ENCODE results near the gene SLC29A1.
A peak's percentile ranks its signal among the peaks of the same experiment; 100 is the strongest.

Gene SLC29A1

DNA sequence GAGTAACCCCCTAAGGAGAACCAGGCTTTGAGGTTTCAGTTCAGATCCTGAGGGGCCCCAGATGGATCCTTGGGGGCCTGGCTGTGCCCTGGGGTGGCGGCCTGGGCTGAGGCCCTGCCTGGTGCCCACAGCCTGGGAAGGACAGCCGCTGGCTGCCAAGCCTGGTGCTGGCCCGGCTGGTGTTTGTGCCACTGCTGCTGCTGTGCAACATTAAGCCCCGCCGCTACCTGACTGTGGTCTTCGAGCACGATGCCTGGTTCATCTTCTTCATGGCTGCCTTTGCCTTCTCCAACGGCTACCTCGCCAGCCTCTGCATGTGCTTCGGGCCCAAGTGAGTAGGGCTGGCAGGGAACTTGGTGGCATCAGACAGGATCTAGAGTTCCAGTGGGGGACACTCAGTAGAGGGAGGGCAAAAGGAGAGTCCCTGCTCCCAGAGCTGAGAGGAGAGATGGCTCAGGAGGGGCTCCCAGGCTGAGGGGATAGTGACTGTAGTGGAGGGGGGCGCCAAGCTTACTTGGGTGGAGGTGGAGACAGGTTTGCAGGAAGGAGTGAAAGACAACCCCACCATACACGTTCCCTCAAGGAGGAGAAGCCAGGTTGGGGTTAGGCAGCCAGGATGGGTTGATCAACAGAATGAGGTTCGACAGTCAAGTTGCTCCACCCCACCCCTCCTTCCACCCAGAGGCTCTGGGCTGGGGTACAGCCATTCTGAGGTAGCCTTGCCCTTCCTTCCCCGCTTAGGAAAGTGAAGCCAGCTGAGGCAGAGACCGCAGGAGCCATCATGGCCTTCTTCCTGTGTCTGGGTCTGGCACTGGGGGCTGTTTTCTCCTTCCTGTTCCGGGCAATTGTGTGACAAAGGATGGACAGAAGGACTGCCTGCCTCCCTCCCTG lies 9.5 kb downstream of the SLC29A1 start:
- Histone ChIP-seq H3K27ac (ENCODE audit: low read length) (no peak overlapping the region), H3K36me3 (replicated peaks; ENCODE audit: low read depth, low read length) (peaks cover 61% of the 10 kb centered on the region), H3K27me3 (ENCODE audit: low read depth, low read length) (no peaks in the 10 kb centered on the region), H3K4me3 (ENCODE audit: low read length) (no peak overlapping the region), H3K9ac (ENCODE audit: low read length) (no peak overlapping the region), H3K4me2 (ENCODE audit: low read length) (no peak overlapping the region), H3K9me3 (ENCODE audit: insufficient read depth, low read length) (no peaks in the 10 kb centered on the region), H2AFZ (ENCODE audit: low read depth, low read length) (no peak overlapping the region), H3K79me2 (ENCODE audit: low read length) (peaks cover 8% of the 10 kb centered on the region), H3K4me1 (ENCODE audit: low read length) (peaks cover 8% of the 10 kb centered on the region), H4K20me1 (ENCODE audit: insufficient read depth, low read length) (peaks cover 15% of the 10 kb centered on the region)
- no peak for TF ChIP-seq EZH2phosphoT487 (IDR thresholded peaks at IDR 0.05; ENCODE audit: low read depth)
- TF ChIP-seq, protein P1, sequence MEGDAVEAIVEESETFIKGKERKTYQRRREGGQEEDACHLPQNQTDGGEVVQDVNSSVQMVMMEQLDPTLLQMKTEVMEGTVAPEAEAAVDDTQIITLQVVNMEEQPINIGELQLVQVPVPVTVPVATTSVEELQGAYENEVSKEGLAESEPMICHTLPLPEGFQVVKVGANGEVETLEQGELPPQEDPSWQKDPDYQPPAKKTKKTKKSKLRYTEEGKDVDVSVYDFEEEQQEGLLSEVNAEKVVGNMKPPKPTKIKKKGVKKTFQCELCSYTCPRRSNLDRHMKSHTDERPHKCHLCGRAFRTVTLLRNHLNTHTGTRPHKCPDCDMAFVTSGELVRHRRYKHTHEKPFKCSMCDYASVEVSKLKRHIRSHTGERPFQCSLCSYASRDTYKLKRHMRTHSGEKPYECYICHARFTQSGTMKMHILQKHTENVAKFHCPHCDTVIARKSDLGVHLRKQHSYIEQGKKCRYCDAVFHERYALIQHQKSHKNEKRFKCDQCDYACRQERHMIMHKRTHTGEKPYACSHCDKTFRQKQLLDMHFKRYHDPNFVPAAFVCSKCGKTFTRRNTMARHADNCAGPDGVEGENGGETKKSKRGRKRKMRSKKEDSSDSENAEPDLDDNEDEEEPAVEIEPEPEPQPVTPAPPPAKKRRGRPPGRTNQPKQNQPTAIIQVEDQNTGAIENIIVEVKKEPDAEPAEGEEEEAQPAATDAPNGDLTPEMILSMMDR (IDR thresholded peaks at IDR 0.05; ENCODE audit: low read depth, low read length): no peak

- H3K9me3 ChIP-seq (ENCODE audit: insufficient read depth, low read length): no peaks in the 10 kb centered on the region
- H3K4me1 ChIP-seq (ENCODE audit: low read length): peaks cover 14% of the 10 kb centered on the region
- H3K27ac ChIP-seq (ENCODE audit: low read length): no peak overlapping the region
- H3K27me3 ChIP-seq (ENCODE audit: low read depth, low read length): no peaks in the 10 kb centered on the region
- peaks cover 54% of the 10 kb centered on the region for H3K36me3 ChIP-seq (replicated peaks; ENCODE audit: low read depth, low read length)
- H2AFZ ChIP-seq (ENCODE audit: low read depth, low read length): no peak overlapping the region
- peaks cover 1% of the 10 kb centered on the region; the same call in 1 of the 2 replicates for H3K79me2 ChIP-seq (ENCODE audit: low read length)
- H3K4me2 ChIP-seq (ENCODE audit: low read length): no peak overlapping the region
- H4K20me1 ChIP-seq (ENCODE audit: insufficient read depth, low read length): peaks cover 11% of the 10 kb centered on the region
- H3K9ac ChIP-seq (ENCODE audit: low read length): no peak overlapping the region
- no peak overlapping the region for H3K4me3 ChIP-seq (ENCODE audit: low read length)
- TF ChIP-seq, protein P1 (IDR thresholded peaks at IDR 0.05; ENCODE audit: low read depth, low read length): no peak
- no peak for TF ChIP-seq EZH2phosphoT487 (IDR thresholded peaks at IDR 0.05; ENCODE audit: low read depth)
These were observed 10.2 kb downstream of the SLC29A1 start for GRCh38 chr6:44233567-44234100.

GRCh38 chr6:44234101-44235025 lies 11.0 kb downstream of the SLC29A1 start:
- Histone ChIP-seq H2AFZ (ENCODE audit: low read depth, low read length) (no peak overlapping the region), H3K36me3 (replicated peaks; ENCODE audit: low read depth, low read length) (peaks cover 48% of the 10 kb centered on the region), H3K27me3 (ENCODE audit: low read depth, low read length) (no peaks in the 10 kb centered on the region), H3K4me3 (ENCODE audit: low read length) (no peak overlapping the region), H4K20me1 (ENCODE audit: insufficient read depth, low read length) (peaks cover 5% of the 10 kb centered on the region; the same call in 1 of the 2 replicates), H3K9me3 (ENCODE audit: insufficient read depth, low read length) (no peaks in the 10 kb centered on the region), H3K27ac (ENCODE audit: low read length) (no peak overlapping the region), H3K4me1 (ENCODE audit: low read length) (peaks cover 17% of the 10 kb centered on the region), H3K79me2 (ENCODE audit: low read length) (no peaks in the 10 kb centered on the region), H3K9ac (ENCODE audit: low read length) (no peak overlapping the region), H3K4me2 (ENCODE audit: low read length) (no peak overlapping the region)
- TF ChIP-seq, protein P1 (IDR thresholded peaks at IDR 0.05; ENCODE audit: low read depth, low read length): peak; percentile 87
- no peak for TF ChIP-seq EZH2phosphoT487 (IDR thresholded peaks at IDR 0.05; ENCODE audit: low read depth)
